CD4-positive, alpha-beta T cell treated with Interferon gamma for 1 hour (primary cell): ENCODE data around the gene TICRR.

Source experiments
- DNase-seq: peaks from one replicate; pipeline ENCODE4 v3.0.0-alpha.2; 2020

TICRR gene

GRCh38 chr15:89657686-89658200, 82.5 kb downstream of the TICRR start:
- DNase-seq, result no peak

- no peak for DNase-seq
These were observed 84.0 kb downstream of the TICRR start for GRCh38 chr15:89659295-89659694.

GRCh38 chr15:89660556-89660955, 85.3 kb downstream of the TICRR start:
- no peak for DNase-seq

GRCh38 chr15:89662893-89663626, 87.8 kb downstream of the TICRR start:
- DNase-seq, result no peak

- no peak for DNase-seq
These were observed 89.4 kb downstream of the TICRR start for GRCh38 chr15:89664441-89665350.

GRCh38 chr15:89665449-89666181, 90.3 kb downstream of the TICRR start:
- DNase-seq, result no peak

- no peak for DNase-seq
These were observed 91.1 kb downstream of the TICRR start for GRCh38 chr15:89666184-89666857.

GRCh38 chr15:89666858-89667705, 91.8 kb downstream of the TICRR start:
- DNase-seq, result no peak

- DNase-seq, result no peak
These were observed 92.4 kb downstream of the TICRR start for GRCh38 chr15:89667706-89667960.

GRCh38 chr15:89668171-89668570, 92.9 kb downstream of the TICRR start:
- DNase-seq, result no peak

- DNase-seq, result no peak
These were observed 94.1 kb downstream of the TICRR start for GRCh38 chr15:89669309-89669865.

- no peak for DNase-seq
These were observed 94.7 kb downstream of the TICRR start for GRCh38 chr15:89669941-89670340.

GRCh38 chr15:89670971-89671560, 95.8 kb downstream of the TICRR start:
- DNase-seq, result no peak

- no peak for DNase-seq
These were observed 96.4 kb downstream of the TICRR start for GRCh38 chr15:89671687-89672086.

- no peak for DNase-seq
These were observed 97.2 kb downstream of the TICRR start for GRCh38 chr15:89672221-89673164.

GRCh38 chr15:89673165-89673512, 97.9 kb downstream of the TICRR start:
- DNase-seq, result no peak

GRCh38 chr15:89674526-89674925, 99.3 kb downstream of the TICRR start:
- DNase-seq, result no peak

- no peak for DNase-seq
These were observed 100.3 kb downstream of the TICRR start for GRCh38 chr15:89675606-89676005.

GRCh38 chr15:89677381-89677780, 102.1 kb downstream of the TICRR start:
- no peak for DNase-seq
